GM23338 (cell line): ENCODE measurements around the gene BEND7. TPM values are rescaled to one million over a fixed set of nuclear protein-coding genes. Genes with fewer than 3 reads are reported as not detected.

Experiments used
- ATAC-seq: fragments of 200-7000 bp; cut with Tn5 transposase; 3 replicates; pipeline ENCODE4 v1.9.1; 2020
- DNase-seq: peaks from one replicate; pipeline ENCODE4 v3.0.0-alpha.2; 2015; ENCODE audit warnings: low spot score
- H2AFZ ChIP-seq: fragments of 200-600 bp; sonication (generic); 2 replicates; pipeline ENCODE4 v1.8.0; 2016; ENCODE audit warnings: antibody characterized with exemption, mild to moderate bottlenecking, moderate library complexity
- H3F3A ChIP-seq: fragments of 200-600 bp; sonication (generic); replicated peaks from 2 replicates; pipeline ENCODE4 v1.8.0; 2017; ENCODE audit warnings: antibody characterized with exemption, mixed run types, low read depth
- H3K27ac ChIP-seq: fragments of 200-600 bp; sonication (generic); 2 replicates; pipeline ENCODE4 v1.6.1; 2016; ENCODE audit warnings: low read depth
- H3K27me3 ChIP-seq: fragments of 200-600 bp; sonication (generic); 2 replicates; pipeline ENCODE4 v1.8.0; 2016; ENCODE audit warnings: mild to moderate bottlenecking, mixed run types, moderate library complexity; ENCODE audit not compliant: insufficient read depth
- H3K36me3 ChIP-seq: fragments of 200-600 bp; sonication (generic); 2 replicates; pipeline ENCODE4 v1.8.0; 2016; ENCODE audit warnings: mild to moderate bottlenecking; ENCODE audit not compliant: insufficient read depth
- H3K4me1 ChIP-seq: fragments of 200-600 bp; sonication (generic); 2 replicates; pipeline ENCODE4 v1.8.0; 2016; ENCODE audit warnings: mild to moderate bottlenecking, moderate library complexity; ENCODE audit not compliant: insufficient read depth
- H3K4me2 ChIP-seq: fragments of 200-600 bp; sonication (generic); 2 replicates; pipeline ENCODE4 v1.7.1; 2017; ENCODE audit warnings: mixed run types
- H3K4me3 ChIP-seq: fragments of 200-600 bp; sonication (generic); 2 replicates; pipeline ENCODE4 v1.6.1; 2016; ENCODE audit warnings: mixed run types
- H3K79me2 ChIP-seq: fragments of 200-600 bp; sonication (generic); replicated peaks from 2 replicates; pipeline ENCODE4 v1.8.0; 2017; ENCODE audit warnings: mild to moderate bottlenecking; ENCODE audit not compliant: insufficient read depth
- H3K9me2 ChIP-seq: fragments of 200-600 bp; sonication (generic); 2 replicates; pipeline ENCODE4 v1.8.0; 2017; ENCODE audit not compliant: insufficient read depth
- H4K20me1 ChIP-seq: fragments of 200-600 bp; sonication (generic); replicated peaks from 2 replicates; pipeline ENCODE4 v1.8.0; 2017; ENCODE audit warnings: mild to moderate bottlenecking; ENCODE audit not compliant: insufficient read depth
- H3K27ac Mint-ChIP-seq: 2 replicates; pipeline ENCODE4 v1.8.0; 2020; ENCODE audit warnings: inconsistent platforms, mild to moderate bottlenecking, moderate library complexity, mixed read lengths
- H3K27me3 Mint-ChIP-seq: 3 replicates; pipeline ENCODE4 v1.8.0; 2022; ENCODE audit warnings: low read depth, mild to moderate bottlenecking, moderate library complexity, mixed read lengths, inconsistent platforms; ENCODE audit not compliant: insufficient read depth, poor library complexity
- H3K36me3 Mint-ChIP-seq: 3 replicates; pipeline ENCODE4 v1.8.0; 2021; ENCODE audit warnings: low read depth, mild to moderate bottlenecking, inconsistent platforms, moderate library complexity, mixed read lengths
- H3K4me1 Mint-ChIP-seq: 3 replicates; pipeline ENCODE4 v1.8.0; 2020; ENCODE audit warnings: mild to moderate bottlenecking, inconsistent platforms, mixed read lengths
- H3K4me3 Mint-ChIP-seq: 3 replicates; pipeline ENCODE4 v1.8.0; 2021; ENCODE audit warnings: moderate library complexity, mild to moderate bottlenecking, inconsistent platforms, mixed read lengths
- H3K9me3 Mint-ChIP-seq: 3 replicates; pipeline ENCODE4 v1.8.0; 2020; ENCODE audit warnings: moderate library complexity, mild to moderate bottlenecking, inconsistent platforms, mixed read lengths
- CREB1 ChIP-seq: fragments of 250-450 bp; sonication (Bioruptor Pico); IDR thresholded peaks from 2 replicates; pipeline ENCODE4 v1.5.0; 2020; ENCODE audit warnings: low read depth, mild to moderate bottlenecking, moderate library complexity
- CTCF ChIP-seq, 2 experiments: fragments of 200-600 bp in 1 of 2; sonication (generic) in 1 of 2; conservative IDR thresholded peaks; 2 replicates each; pipeline versions ENCODE4 v1.5.1 to v1.6.1; 2016 to 2017; ENCODE audit warnings: antibody characterized with exemption in 2 of 2, low read depth in 2 of 2, mild to moderate bottlenecking in 2 of 2, moderate library complexity in 1 of 2
- EZH2 ChIP-seq: fragments of 200-600 bp; sonication (generic); IDR thresholded peaks from one replicate; pipeline ENCODE4 v1.8.0; 2017; ENCODE audit warnings: antibody characterized with exemption, mild to moderate bottlenecking, low read depth; ENCODE audit not compliant: unreplicated experiment
- EZH2phosphoT487 ChIP-seq: fragments of 200-600 bp; sonication (generic); IDR thresholded peaks from one replicate; pipeline ENCODE4 v1.8.1; 2018; ENCODE audit warnings: antibody characterized with exemption; ENCODE audit not compliant: unreplicated experiment
- JUNB ChIP-seq: IDR thresholded peaks from one replicate; pipeline ENCODE4 v1.6.1; 2016; ENCODE audit warnings: antibody characterized with exemption; ENCODE audit not compliant: unreplicated experiment
- POLR2AphosphoS5 ChIP-seq: IDR thresholded peaks from 2 replicates; pipeline ENCODE4 v1.6.1; 2016; ENCODE audit warnings: antibody characterized with exemption, low read depth
- STAT1 ChIP-seq: IDR thresholded peaks from one replicate; pipeline ENCODE4 v1.6.1; 2016; ENCODE audit warnings: antibody characterized with exemption; ENCODE audit not compliant: unreplicated experiment
- ZNF114 ChIP-seq: fragments of 250-450 bp; sonication (Bioruptor Pico); IDR thresholded peaks from 2 replicates; pipeline ENCODE4 v1.5.0; 2020; ENCODE audit warnings: mild to moderate bottlenecking, moderate library complexity
- ZNF331 ChIP-seq: fragments of 250-450 bp; sonication (Bioruptor Pico); IDR thresholded peaks from 2 replicates; pipeline ENCODE4 v1.5.0; 2020; ENCODE audit warnings: low read depth, mild to moderate bottlenecking, moderate library complexity
- ZNF462 ChIP-seq: fragments of 250-450 bp; sonication (Bioruptor Pico); IDR thresholded peaks from 2 replicates; pipeline ENCODE4 v1.5.0; 2020; ENCODE audit warnings: mild to moderate bottlenecking, moderate library complexity
- polyA plus RNA-seq: library from polyadenylated mRNA; unstranded; fragments of >200 nt; fragmentation: Nextera tagmentation; extraction: Ambion mirVana; gene quantifications from 2 replicates; pipeline ENCODE4 v1.2.1, GENCODE V29; 2016
- total RNA-seq: library from RNA; depleted of rRNA; stranded (reverse); fragments of >200 nt; shearing (Covaris generic); gene quantifications from 2 replicates; pipeline ENCODE4 v1.2.3, GENCODE V29; 2014
- TF ChIP-seq, protein P1 (sequence below): IDR thresholded peaks from one replicate; pipeline ENCODE4 v1.6.1; 2018; ENCODE audit warnings: antibody characterized with exemption; ENCODE audit not compliant: unreplicated experiment
- TF ChIP-seq, protein P2 (sequence below): IDR thresholded peaks from 2 replicates; pipeline ENCODE4 v1.6.1; 2016; ENCODE audit warnings: antibody characterized with exemption

Gene BEND7
- total and polyA plus RNA-seq, 2 experiments from 2014 or later, result 3.1 to 9.6 TPM

GRCh38 chr10:13502380-13502779 lies 26.4 kb downstream of the BEND7 start (continued):
- no peak for TF ChIP-seq ZNF462 (CRISPR knock-in tag)
- TF ChIP-seq JUNB, result no peak
- no peak for TF ChIP-seq STAT1
- no peak for TF ChIP-seq EZH2
- TF ChIP-seq CREB1 (CRISPR knock-in tag), result no peak
- no peak for TF ChIP-seq CTCF (conservative IDR thresholded peaks at IDR 0.05; ENCODE audit: low read depth in 2 of 2)

DNA sequence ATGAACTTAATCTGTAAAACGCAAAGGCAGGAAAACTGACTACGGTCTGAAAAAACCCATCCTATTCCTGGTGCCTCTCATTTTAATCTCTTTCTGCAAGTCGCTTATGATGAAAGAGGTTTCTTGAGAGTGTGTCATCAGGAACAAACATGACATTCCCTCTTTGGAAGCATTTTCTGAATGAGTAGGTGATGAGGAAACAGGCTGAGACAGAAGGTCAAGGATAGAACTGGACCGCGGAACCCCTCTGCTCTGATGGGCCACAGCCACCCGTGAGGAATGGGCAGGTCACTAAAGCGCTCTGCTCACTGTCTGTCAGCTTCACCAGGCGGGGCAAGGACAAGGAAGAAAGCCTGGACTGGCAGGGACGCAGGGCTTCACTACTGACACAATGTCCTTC lies 28.6 kb downstream of the BEND7 start:
- no peak overlapping the region for H2AFZ ChIP-seq
- H3K27ac Mint-ChIP-seq, result no peak overlapping the region
- no peak overlapping the region for H3K4me2 ChIP-seq
- peaks cover 2% of the 10 kb centered on the region; the same call in 2 of the 3 replicates for H3K4me1 Mint-ChIP-seq
- no peaks in the 10 kb centered on the region for H3K36me3 Mint-ChIP-seq
- no peak overlapping the region for H3K4me3 Mint-ChIP-seq
- no peaks in the 10 kb centered on the region for H3K4me1 ChIP-seq
- DNase-seq, result no peak
- peaks cover 9% of the 10 kb centered on the region for H3K27me3 Mint-ChIP-seq
- H3K9me3 Mint-ChIP-seq, result no peaks in the 10 kb centered on the region
- H4K20me1 ChIP-seq, result no peaks in the 10 kb centered on the region
- H3K9me2 ChIP-seq, result no peaks in the 10 kb centered on the region
- H3K79me2 ChIP-seq, result no peaks in the 10 kb centered on the region
- no peak for ATAC-seq
- no peak overlapping the region for H3K27ac ChIP-seq
- no peaks in the 10 kb centered on the region for H3K27me3 ChIP-seq
- H3F3A ChIP-seq, result no peaks in the 10 kb centered on the region
- H3K36me3 ChIP-seq, result no peaks in the 10 kb centered on the region
- H3K4me3 ChIP-seq, result no peak overlapping the region
- no peak for TF ChIP-seq EZH2phosphoT487
- TF ChIP-seq JUNB, result no peak
- TF ChIP-seq EZH2, result no peak
- TF ChIP-seq, protein P1, sequence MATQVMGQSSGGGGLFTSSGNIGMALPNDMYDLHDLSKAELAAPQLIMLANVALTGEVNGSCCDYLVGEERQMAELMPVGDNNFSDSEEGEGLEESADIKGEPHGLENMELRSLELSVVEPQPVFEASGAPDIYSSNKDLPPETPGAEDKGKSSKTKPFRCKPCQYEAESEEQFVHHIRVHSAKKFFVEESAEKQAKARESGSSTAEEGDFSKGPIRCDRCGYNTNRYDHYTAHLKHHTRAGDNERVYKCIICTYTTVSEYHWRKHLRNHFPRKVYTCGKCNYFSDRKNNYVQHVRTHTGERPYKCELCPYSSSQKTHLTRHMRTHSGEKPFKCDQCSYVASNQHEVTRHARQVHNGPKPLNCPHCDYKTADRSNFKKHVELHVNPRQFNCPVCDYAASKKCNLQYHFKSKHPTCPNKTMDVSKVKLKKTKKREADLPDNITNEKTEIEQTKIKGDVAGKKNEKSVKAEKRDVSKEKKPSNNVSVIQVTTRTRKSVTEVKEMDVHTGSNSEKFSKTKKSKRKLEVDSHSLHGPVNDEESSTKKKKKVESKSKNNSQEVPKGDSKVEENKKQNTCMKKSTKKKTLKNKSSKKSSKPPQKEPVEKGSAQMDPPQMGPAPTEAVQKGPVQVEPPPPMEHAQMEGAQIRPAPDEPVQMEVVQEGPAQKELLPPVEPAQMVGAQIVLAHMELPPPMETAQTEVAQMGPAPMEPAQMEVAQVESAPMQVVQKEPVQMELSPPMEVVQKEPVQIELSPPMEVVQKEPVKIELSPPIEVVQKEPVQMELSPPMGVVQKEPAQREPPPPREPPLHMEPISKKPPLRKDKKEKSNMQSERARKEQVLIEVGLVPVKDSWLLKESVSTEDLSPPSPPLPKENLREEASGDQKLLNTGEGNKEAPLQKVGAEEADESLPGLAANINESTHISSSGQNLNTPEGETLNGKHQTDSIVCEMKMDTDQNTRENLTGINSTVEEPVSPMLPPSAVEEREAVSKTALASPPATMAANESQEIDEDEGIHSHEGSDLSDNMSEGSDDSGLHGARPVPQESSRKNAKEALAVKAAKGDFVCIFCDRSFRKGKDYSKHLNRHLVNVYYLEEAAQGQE, result no peak
- no peak for TF ChIP-seq POLR2AphosphoS5
- TF ChIP-seq ZNF114 (CRISPR knock-in tag), result no peak
- TF ChIP-seq, protein P2, sequence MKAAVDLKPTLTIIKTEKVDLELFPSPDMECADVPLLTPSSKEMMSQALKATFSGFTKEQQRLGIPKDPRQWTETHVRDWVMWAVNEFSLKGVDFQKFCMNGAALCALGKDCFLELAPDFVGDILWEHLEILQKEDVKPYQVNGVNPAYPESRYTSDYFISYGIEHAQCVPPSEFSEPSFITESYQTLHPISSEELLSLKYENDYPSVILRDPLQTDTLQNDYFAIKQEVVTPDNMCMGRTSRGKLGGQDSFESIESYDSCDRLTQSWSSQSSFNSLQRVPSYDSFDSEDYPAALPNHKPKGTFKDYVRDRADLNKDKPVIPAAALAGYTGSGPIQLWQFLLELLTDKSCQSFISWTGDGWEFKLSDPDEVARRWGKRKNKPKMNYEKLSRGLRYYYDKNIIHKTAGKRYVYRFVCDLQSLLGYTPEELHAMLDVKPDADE, result no peak
- no peak for TF ChIP-seq ZNF331 (CRISPR knock-in tag)
